ENCODE measurements around the gene ADAM11.

The ADAM11 gene

DNA sequence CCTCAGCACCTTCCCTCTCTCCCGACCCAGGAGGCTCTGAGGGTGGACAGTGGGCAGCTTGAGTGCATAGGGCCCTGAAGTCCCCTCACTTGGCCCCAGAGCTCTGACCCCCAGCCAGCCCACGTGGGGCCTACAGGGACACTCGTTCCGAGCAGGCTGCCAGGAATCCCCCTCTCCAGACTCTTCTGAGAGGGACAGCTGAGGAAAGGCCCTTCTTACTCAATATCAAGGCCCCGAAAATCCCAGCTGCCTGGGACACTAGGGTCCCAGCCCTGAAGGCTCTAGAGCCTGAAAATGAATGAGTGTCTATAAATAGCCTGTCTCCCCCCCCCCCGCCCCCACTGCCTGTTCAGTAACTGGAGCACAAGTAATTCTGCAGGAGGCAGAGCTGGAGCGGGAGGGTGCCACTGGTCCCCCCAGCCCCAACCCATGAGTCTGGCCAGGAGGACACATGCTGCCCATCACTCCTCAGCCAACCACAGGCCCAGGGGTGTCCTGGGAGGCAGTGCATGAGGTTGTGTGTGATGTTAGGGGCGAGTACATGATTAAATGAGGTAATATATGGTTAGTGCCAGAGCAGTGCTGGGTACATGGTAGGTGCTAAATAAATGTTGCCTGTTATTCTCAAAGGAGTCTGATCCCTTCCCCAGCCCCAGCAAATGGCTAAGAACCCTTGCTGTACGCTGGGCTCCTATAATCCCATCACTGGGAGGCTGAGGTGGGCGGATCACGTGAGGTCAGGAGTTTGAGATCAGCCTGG, 11.6 kb downstream of the ADAM11 start:
- H4K8ac ChIP-seq (ENCODE audit: low read depth, low read length): no peak overlapping the region
- no peak overlapping the region for H3K18ac ChIP-seq (ENCODE audit: low read length)
- no peak overlapping the region for H2BK120ac ChIP-seq (ENCODE audit: insufficient read depth, low read length, poor library complexity)
- no peaks in the 10 kb centered on the region for H3K36me3 ChIP-seq (ENCODE audit: control insufficient read depth in 1 of 2, insufficient read depth in 2 of 2, low read length in 2 of 2)
- H3K9me3 ChIP-seq (ENCODE audit: insufficient read depth, low read depth, low read length): no peaks in the 10 kb centered on the region
- H3K9ac ChIP-seq (ENCODE audit: low read length): no peak overlapping the region
- no peak overlapping the region for H2AK5ac ChIP-seq (ENCODE audit: low read length)
- no peaks in the 10 kb centered on the region for H3K79me1 ChIP-seq (ENCODE audit: low read length)
- DNase-seq: no peak
- H3K4me1 ChIP-seq (ENCODE audit: control insufficient read depth in 1 of 2, insufficient read depth in 2 of 2, low read length in 2 of 2): peaks cover 4% of the 10 kb centered on the region in 2 experiments
- no peaks in the 10 kb centered on the region for H3K79me2 ChIP-seq (ENCODE audit: control insufficient read depth, insufficient read depth, low read length, poor library complexity)
- no peak overlapping the region for H2AFZ ChIP-seq (ENCODE audit: insufficient read depth, low read length, poor library complexity)
- H3K27ac ChIP-seq (ENCODE audit: low read depth, low read length): no peak overlapping the region
- no peak overlapping the region for H2BK5ac ChIP-seq (ENCODE audit: low read depth, low read length, poor library complexity)
- H4K12ac ChIP-seq (ENCODE audit: low read depth, low read length): no peak overlapping the region
- H3K4me3 ChIP-seq (ENCODE audit: low read depth, low read length): no peak overlapping the region
- H3K14ac ChIP-seq (ENCODE audit: low read length): no peak overlapping the region
- H2BK12ac ChIP-seq (ENCODE audit: low read length): no peak overlapping the region
- no peak overlapping the region for H3K4me2 ChIP-seq (ENCODE audit: low read length)
- no peak overlapping the region for H4K91ac ChIP-seq (ENCODE audit: low read depth, low read length)
- WGBS (ENCODE audit: extremely low coverage, insufficient coverage, insufficient read length): no CpG with 5 or more reads among the region's 11 CpGs
- no peaks in the 10 kb centered on the region for H3K27me3 ChIP-seq (ENCODE audit: insufficient read depth, low read length)
- no peak overlapping the region for H3K23ac ChIP-seq (ENCODE audit: low read length)
- H3K4ac ChIP-seq (ENCODE audit: low read depth, low read length): no peak overlapping the region

GRCh38 chr17:44772308-44773045, 13.7 kb downstream of the ADAM11 start:
- H3K4me1 ChIP-seq (ENCODE audit: control insufficient read depth in 1 of 2, insufficient read depth in 2 of 2, low read length in 2 of 2): peaks cover 4 to 11% of the 10 kb centered on the region in 2 experiments
- H2BK120ac ChIP-seq (ENCODE audit: insufficient read depth, low read length, poor library complexity): no peak overlapping the region
- H4K12ac ChIP-seq (ENCODE audit: low read depth, low read length): no peak overlapping the region
- H3K4ac ChIP-seq (ENCODE audit: low read depth, low read length): no peak overlapping the region
- H3K23ac ChIP-seq (ENCODE audit: low read length): no peak overlapping the region
- no peak for DNase-seq
- no peak overlapping the region for H3K27ac ChIP-seq (ENCODE audit: low read depth, low read length)
- no peak overlapping the region for H3K9ac ChIP-seq (ENCODE audit: low read length)
- H2BK5ac ChIP-seq (ENCODE audit: low read depth, low read length, poor library complexity): no peak overlapping the region
- no peaks in the 10 kb centered on the region for H3K9me3 ChIP-seq (ENCODE audit: insufficient read depth, low read depth, low read length)
- no peak overlapping the region for H3K4me3 ChIP-seq (ENCODE audit: low read depth, low read length)
- H3K27me3 ChIP-seq (ENCODE audit: insufficient read depth, low read length): peaks cover 2% of the 10 kb centered on the region
- H3K18ac ChIP-seq (ENCODE audit: low read length): no peak overlapping the region
- no peak overlapping the region for H2AK5ac ChIP-seq (ENCODE audit: low read length)
- no peak overlapping the region for H2AFZ ChIP-seq (ENCODE audit: insufficient read depth, low read length, poor library complexity)
- no peak overlapping the region for H2BK12ac ChIP-seq (ENCODE audit: low read length)
- H4K91ac ChIP-seq (ENCODE audit: low read depth, low read length): no peak overlapping the region
- no peak overlapping the region for H3K14ac ChIP-seq (ENCODE audit: low read length)
- H4K8ac ChIP-seq (ENCODE audit: low read depth, low read length): no peak overlapping the region
- no peaks in the 10 kb centered on the region for H3K79me1 ChIP-seq (ENCODE audit: low read length)
- H3K4me2 ChIP-seq (ENCODE audit: low read length): no peak overlapping the region
- WGBS (ENCODE audit: extremely low coverage, insufficient coverage, insufficient read length): no CpG with 5 or more reads among the region's 21 CpGs
- H3K36me3 ChIP-seq (ENCODE audit: control insufficient read depth in 1 of 2, insufficient read depth in 2 of 2, low read length in 2 of 2): no peaks in the 10 kb centered on the region
- H3K79me2 ChIP-seq (ENCODE audit: control insufficient read depth, insufficient read depth, low read length, poor library complexity): no peaks in the 10 kb centered on the region

- no CpG with 5 or more reads among the region's 6 CpGs for WGBS (ENCODE audit: extremely low coverage, insufficient coverage, insufficient read length)
These were observed 14.4 kb downstream of the ADAM11 start for GRCh38 chr17:44773140-44773539.

GRCh38 chr17:44774271-44775135, 15.7 kb downstream of the ADAM11 start:
- H3K4me2 ChIP-seq (ENCODE audit: low read length): peak overlapping the region; percentile 93
- H3K23ac ChIP-seq (ENCODE audit: low read length): no peak overlapping the region
- peaks cover 2% of the 10 kb centered on the region for H3K27me3 ChIP-seq (ENCODE audit: insufficient read depth, low read length)
- H2AFZ ChIP-seq (ENCODE audit: insufficient read depth, low read length, poor library complexity): peak overlapping the region; percentile 53
- H3K18ac ChIP-seq (ENCODE audit: low read length): no peak overlapping the region
- peaks cover 4 to 11% of the 10 kb centered on the region in 2 experiments for H3K4me1 ChIP-seq (ENCODE audit: control insufficient read depth in 1 of 2, insufficient read depth in 2 of 2, low read length in 2 of 2)
- no peak overlapping the region for H2BK120ac ChIP-seq (ENCODE audit: insufficient read depth, low read length, poor library complexity)
- H4K12ac ChIP-seq (ENCODE audit: low read depth, low read length): no peak overlapping the region
- no peak overlapping the region for H2BK5ac ChIP-seq (ENCODE audit: low read depth, low read length, poor library complexity)
- no peak overlapping the region for H3K9ac ChIP-seq (ENCODE audit: low read length)
- H3K4ac ChIP-seq (ENCODE audit: low read depth, low read length): no peak overlapping the region
- no peak overlapping the region for H4K91ac ChIP-seq (ENCODE audit: low read depth, low read length)
- H2BK12ac ChIP-seq (ENCODE audit: low read length): no peak overlapping the region
- no CpG with 5 or more reads among the region's 42 CpGs for whole genome bisulfite sequencing (ENCODE audit: extremely low coverage, insufficient coverage, insufficient read length)
- no peaks in the 10 kb centered on the region for H3K9me3 ChIP-seq (ENCODE audit: insufficient read depth, low read depth, low read length)
- no peak overlapping the region for H4K8ac ChIP-seq (ENCODE audit: low read depth, low read length)
- H2AK5ac ChIP-seq (ENCODE audit: low read length): no peak overlapping the region
- H3K27ac ChIP-seq (ENCODE audit: low read depth, low read length): no peak overlapping the region
- H3K79me2 ChIP-seq (ENCODE audit: control insufficient read depth, insufficient read depth, low read length, poor library complexity): no peaks in the 10 kb centered on the region
- H3K4me3 ChIP-seq (ENCODE audit: low read depth, low read length): peak overlapping the region; percentile 31
- peak; percentile 84 to 97 for DNase-seq
- H3K14ac ChIP-seq (ENCODE audit: low read length): no peak overlapping the region
- H3K36me3 ChIP-seq (ENCODE audit: control insufficient read depth in 1 of 2, insufficient read depth in 2 of 2, low read length in 2 of 2): no peaks in the 10 kb centered on the region
- H3K79me1 ChIP-seq (ENCODE audit: low read length): no peaks in the 10 kb centered on the region

More at GRCh38 chr17:44773140-44773539, 14.4 kb downstream of the ADAM11 start:
- H2BK5ac ChIP-seq (ENCODE audit: low read depth, low read length, poor library complexity): no peak overlapping the region
- H3K23ac ChIP-seq (ENCODE audit: low read length): no peak overlapping the region
- H3K9ac ChIP-seq (ENCODE audit: low read length): no peak overlapping the region
- H2BK12ac ChIP-seq (ENCODE audit: low read length): no peak overlapping the region
- no peak overlapping the region for H2BK120ac ChIP-seq (ENCODE audit: insufficient read depth, low read length, poor library complexity)
- no peak overlapping the region for H3K14ac ChIP-seq (ENCODE audit: low read length)
- no peaks in the 10 kb centered on the region for H3K79me2 ChIP-seq (ENCODE audit: control insufficient read depth, insufficient read depth, low read length, poor library complexity)
- DNase-seq: no peak
- H3K27me3 ChIP-seq (ENCODE audit: insufficient read depth, low read length): peaks cover 2% of the 10 kb centered on the region
- no peak overlapping the region for H3K18ac ChIP-seq (ENCODE audit: low read length)
- H4K8ac ChIP-seq (ENCODE audit: low read depth, low read length): no peak overlapping the region
- H3K4me2 ChIP-seq (ENCODE audit: low read length): no peak overlapping the region
- H3K4me1 ChIP-seq (ENCODE audit: control insufficient read depth in 1 of 2, insufficient read depth in 2 of 2, low read length in 2 of 2): peaks cover 4 to 11% of the 10 kb centered on the region in 2 experiments
- H3K79me1 ChIP-seq (ENCODE audit: low read length): no peaks in the 10 kb centered on the region
- H3K4ac ChIP-seq (ENCODE audit: low read depth, low read length): no peak overlapping the region
- no peaks in the 10 kb centered on the region for H3K36me3 ChIP-seq (ENCODE audit: control insufficient read depth in 1 of 2, insufficient read depth in 2 of 2, low read length in 2 of 2)
- H2AFZ ChIP-seq (ENCODE audit: insufficient read depth, low read length, poor library complexity): no peak overlapping the region
- no peak overlapping the region for H3K27ac ChIP-seq (ENCODE audit: low read depth, low read length)
- no peak overlapping the region for H4K12ac ChIP-seq (ENCODE audit: low read depth, low read length)
- no peaks in the 10 kb centered on the region for H3K9me3 ChIP-seq (ENCODE audit: insufficient read depth, low read depth, low read length)
- no peak overlapping the region for H3K4me3 ChIP-seq (ENCODE audit: low read depth, low read length)
- H4K91ac ChIP-seq (ENCODE audit: low read depth, low read length): no peak overlapping the region
- no peak overlapping the region for H2AK5ac ChIP-seq (ENCODE audit: low read length)

Data from trophoblast cell (in vitro differentiated cells and primary cell).